GM18505 (cell line): Measurements from ENCODE around the gene GGCX.
"Not testable (repeated sequence)": the region's sequence is repeated elsewhere in the genome, so short reads cannot be mapped to it uniquely, and the experiment has no call there.

Experiments used
- ATAC-seq: cut with Tn5 transposase; IDR thresholded peaks from one replicate; pipeline ENCODE4 v1.9.1; 2021; ENCODE audit not compliant: unreplicated experiment
- POLR2A ChIP-seq: IDR thresholded peaks from 4 replicates; pipeline ENCODE4 v1.6.1; 2011; ENCODE audit warnings: borderline replicate concordance; ENCODE audit not compliant: insufficient read depth, insufficient read length; ENCODE audit errors: extremely low read depth

The GGCX gene

DNA sequence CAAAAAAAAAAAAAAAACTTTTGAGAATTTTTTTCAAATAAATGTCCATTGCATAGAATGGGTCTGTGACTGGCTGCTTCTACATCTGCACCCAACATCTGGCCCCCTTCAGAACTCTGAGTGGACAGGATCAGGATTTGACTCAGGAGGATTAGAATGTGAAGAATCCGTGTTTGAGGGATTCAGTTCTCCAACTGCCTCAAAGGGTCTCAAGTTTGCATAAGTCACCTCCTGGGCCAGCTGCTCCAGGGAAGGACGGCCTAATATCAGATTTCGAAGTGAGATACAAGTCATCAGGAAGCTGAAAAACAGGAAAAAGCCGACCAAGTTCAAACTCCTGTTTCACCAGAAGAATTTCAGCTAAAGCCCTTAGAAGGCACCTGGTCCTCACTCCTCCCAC is 11.5 kb downstream of the GGCX start:
- ATAC-seq, result no peak

DNA sequence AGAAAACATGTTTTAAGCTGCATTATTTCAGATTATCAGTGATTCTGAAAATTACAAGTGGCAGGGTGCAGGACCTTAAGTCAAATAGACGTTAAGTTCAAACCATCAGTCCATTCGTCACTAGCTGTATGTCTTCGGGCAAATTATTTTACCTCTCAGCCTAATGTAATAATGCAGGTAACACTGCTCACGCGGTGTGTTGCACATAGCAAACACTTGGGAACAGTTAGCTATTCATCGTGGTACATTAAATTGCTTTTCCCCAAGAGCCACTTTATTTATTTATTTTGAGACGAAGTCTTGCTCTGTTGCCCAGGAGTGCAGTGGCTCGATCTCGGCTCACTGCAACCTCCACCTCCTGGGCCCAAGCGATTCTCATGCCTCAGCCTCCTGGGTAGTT is 12.2 kb downstream of the GGCX start:
- no peak for TF ChIP-seq POLR2A
- ATAC-seq, result no peak

More for the DNA sequence above, 11.5 kb downstream of the GGCX start:
- TF ChIP-seq POLR2A, result no peak

- no peak for ATAC-seq
- no peak for TF ChIP-seq POLR2A
Observed at GRCh38 chr2:85548608-85548900, 12.7 kb downstream of the GGCX start.

GRCh38 chr2:85547859-85548607 is 13.3 kb downstream of the GGCX start:
- ATAC-seq, result no peak
- no peak for TF ChIP-seq POLR2A

DNA sequence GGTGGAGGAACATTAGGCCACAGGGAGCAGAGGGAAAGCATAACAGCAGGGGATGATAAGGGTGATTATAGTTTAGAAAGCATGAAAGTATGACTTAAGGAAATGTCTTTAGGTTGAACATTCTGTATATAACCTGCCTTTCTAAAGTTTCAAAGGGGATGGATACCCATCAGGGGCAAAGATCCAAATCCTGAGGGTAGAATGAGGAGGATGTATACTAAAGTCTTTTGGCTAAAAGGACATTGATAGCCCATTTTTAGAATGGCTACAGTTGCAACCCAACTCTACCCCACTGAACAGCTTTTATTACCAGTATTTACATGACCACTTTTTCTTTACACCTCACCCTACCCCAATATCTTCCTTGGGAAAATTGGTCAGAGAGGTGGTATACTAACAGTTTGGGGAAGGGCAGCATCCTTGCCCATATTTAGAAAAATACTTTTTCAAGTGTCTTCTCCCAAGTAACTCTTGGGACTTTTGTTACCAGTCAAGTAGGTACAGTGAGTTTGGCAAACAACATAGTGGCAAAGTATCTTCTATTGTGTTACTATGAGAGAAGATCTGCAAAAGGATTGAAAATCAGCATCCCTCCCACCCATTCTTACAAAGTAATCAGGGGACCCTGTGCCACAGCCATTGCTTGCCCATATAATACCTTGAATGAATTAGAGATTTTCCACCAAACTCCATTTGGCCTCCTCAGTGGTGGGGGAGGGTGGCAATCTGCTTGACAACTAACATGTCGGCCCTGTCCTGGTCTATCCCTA is 14.0 kb downstream of the GGCX start:
- ATAC-seq, result no peak
- TF ChIP-seq POLR2A, result peak; percentile 51

DNA sequence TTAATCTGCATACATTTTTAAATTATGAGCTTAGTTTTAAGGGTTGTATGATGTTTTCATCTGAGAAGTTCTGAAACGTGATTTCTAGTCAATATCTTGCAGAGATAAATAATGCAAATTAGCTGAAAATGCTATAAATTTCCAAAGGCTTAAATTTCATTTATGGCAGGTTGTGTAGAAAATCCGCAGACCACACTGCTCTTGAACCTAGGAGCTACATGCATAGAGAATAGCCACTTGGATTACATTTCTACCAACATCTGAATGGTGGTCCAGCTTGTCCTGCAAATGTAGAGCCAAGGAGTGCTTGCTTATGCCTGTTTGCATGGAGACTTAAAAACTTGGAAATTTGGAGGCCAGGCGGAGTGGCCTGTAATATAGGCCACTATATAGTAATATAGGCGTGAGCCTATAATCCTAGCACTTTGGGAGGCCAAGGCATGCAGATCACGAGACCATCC is 15.5 kb downstream of the GGCX start:
- no peak for ATAC-seq
- TF ChIP-seq POLR2A, result no peak

DNA sequence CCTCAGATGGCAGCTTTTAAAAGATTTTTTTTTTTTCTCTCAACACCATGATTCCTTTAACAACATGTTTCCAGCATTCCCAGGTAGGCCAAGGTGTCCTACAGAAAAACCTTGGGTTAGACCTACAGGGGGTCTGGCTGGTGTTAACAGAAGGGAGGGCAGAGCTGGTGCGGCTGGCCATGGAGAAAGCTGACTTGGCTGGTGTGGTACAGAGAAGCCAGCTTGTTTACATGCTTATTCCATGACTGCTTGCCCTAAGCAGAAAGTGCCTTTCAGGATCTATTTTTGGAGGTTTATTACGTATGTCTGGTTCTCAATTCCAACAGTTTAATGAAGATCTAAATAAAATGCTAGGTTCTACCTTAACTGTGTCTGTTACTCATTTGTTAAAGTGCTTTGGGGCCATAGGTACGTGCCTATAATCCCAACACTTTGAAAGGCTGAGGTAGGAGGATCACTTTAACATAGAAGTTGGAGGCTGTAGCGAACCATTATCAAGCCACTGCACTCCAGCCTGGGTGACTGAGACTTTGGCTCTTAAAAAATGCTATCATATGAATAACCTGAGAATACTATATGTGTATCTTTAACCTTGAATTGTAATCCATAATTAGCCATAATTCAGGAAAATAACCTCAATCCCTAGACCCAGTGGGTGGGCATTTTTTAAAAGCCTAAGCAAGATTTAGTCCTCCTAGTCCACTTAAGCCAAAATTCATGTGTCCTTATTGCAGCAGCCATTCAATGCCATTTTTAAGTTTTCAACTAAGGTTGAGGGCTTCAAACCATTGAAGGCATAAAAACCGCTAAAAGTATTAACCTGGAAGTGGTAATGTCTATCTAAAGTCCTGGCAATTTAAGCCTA is 16.1 kb downstream of the GGCX start:
- ATAC-seq, result not testable (repeated sequence)

GRCh38 chr2:85544254-85544691 is 17.0 kb downstream of the GGCX start:
- ATAC-seq, result not testable (repeated sequence)

GRCh38 chr2:85542777-85543176 is 18.5 kb downstream of the GGCX start:
- no peak for ATAC-seq
- TF ChIP-seq POLR2A, result peak; percentile 36

- no peak for TF ChIP-seq POLR2A
- no peak for ATAC-seq
Observed at GRCh38 chr2:85541753-85542457, 19.4 kb downstream of the GGCX start.

DNA sequence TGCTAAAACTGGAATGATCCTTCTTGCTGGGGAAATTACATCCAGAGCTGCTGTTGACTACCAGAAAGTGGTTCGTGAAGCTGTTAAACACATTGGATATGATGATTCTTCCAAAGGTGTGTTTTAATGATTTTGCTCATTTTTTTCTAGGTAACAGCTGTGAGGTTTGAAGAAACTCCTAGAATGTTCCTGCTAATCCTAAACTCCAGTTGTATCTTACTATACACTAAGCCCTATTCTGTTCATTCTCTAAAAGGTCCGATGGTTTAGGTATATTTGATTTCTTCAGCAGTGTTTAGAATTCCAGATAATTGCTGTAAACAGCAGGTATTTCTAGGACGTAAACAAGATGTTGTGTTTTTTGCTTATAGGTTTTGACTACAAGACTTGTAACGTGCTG is 20.0 kb downstream of the GGCX start:
- ATAC-seq, result no peak
- peak; percentile 18 for TF ChIP-seq POLR2A

DNA sequence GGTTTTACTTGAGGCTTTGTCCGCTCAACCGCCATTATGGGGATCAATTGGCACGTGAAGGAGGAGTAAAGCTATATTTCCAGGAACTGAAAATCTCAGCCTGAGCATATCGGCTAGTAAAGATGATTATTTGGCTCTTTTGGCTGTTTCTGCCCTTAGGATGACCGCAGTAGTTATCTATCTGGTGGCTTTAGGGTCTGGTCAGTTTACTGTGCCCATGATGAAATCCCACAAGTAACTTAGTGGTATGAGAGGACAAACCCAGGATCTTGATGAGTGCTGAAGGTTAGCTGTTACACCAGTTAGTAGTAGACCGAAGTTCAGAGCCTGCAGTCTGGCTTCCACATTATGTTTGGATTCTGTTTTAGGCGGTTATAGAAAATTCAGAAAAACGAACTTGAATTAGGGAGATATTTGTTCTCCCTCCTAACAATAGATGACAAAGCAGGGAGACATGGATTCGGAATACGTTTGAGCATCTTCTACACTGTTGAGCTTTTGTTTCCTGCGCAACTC is 21.1 kb downstream of the GGCX start:
- ATAC-seq, result no peak
- TF ChIP-seq POLR2A, result no peak
